Neuronal stem cell (in vitro differentiated cells): ENCODE data around the gene NPC1L1.

Experiments used
- DNase-seq: peaks from one replicate; pipeline ENCODE4 v3.0.0-alpha.2; 2013; ENCODE audit warnings: low spot score
- H2AFZ ChIP-seq: one replicate; pipeline ENCODE4 v1.6.1; 2013; ENCODE audit warnings: mild to moderate bottlenecking, low read length, inconsistent platforms
- H2AK5ac ChIP-seq: 2 replicates; pipeline ENCODE4 v1.6.1; 2013; ENCODE audit warnings: low read depth, mild to moderate bottlenecking, inconsistent platforms, low read length, moderate library complexity, mixed read lengths
- H2BK120ac ChIP-seq: 2 replicates; pipeline ENCODE4 v1.6.1; 2013; ENCODE audit warnings: low read depth, mild to moderate bottlenecking, inconsistent platforms, low read length, moderate library complexity, mixed read lengths
- H2BK12ac ChIP-seq: one replicate; pipeline ENCODE4 v1.6.1; 2013; ENCODE audit warnings: low read length, inconsistent platforms
- H2BK15ac ChIP-seq: 2 replicates; pipeline ENCODE4 v1.6.1; 2013; ENCODE audit warnings: mild to moderate bottlenecking, low read length, inconsistent platforms, mixed read lengths
- H2BK5ac ChIP-seq: one replicate; pipeline ENCODE4 v1.6.1; 2013; ENCODE audit warnings: inconsistent platforms, mild to moderate bottlenecking, low read length, moderate library complexity
- H3K14ac ChIP-seq: one replicate; pipeline ENCODE4 v1.6.1; 2013; ENCODE audit warnings: low read length, inconsistent platforms
- H3K18ac ChIP-seq: 2 replicates; pipeline ENCODE4 v1.6.1; 2013; ENCODE audit warnings: low read length, inconsistent platforms
- H3K23ac ChIP-seq: 2 replicates; pipeline ENCODE4 v1.6.1; 2013; ENCODE audit warnings: low read depth, mild to moderate bottlenecking, mixed read lengths, low read length, inconsistent platforms; ENCODE audit not compliant: poor library complexity
- H3K27ac ChIP-seq: replicated peaks from 3 replicates; pipeline ENCODE4 v1.5.1; 2013; ENCODE audit warnings: low read length, inconsistent platforms
- H3K27me3 ChIP-seq, 3 experiments: 2 replicates each; pipeline ENCODE4 v1.6.1; 2013; ENCODE audit warnings: low read length in 3 of 3, mild to moderate bottlenecking in 2 of 3, inconsistent platforms in 1 of 3, low read depth in 1 of 3, mixed read lengths in 1 of 3, moderate library complexity in 1 of 3; ENCODE audit not compliant: control insufficient read depth in 3 of 3, insufficient read depth in 3 of 3
- H3K36me3 ChIP-seq, 2 donors: replicated peaks in 1 of 2; 2 replicates each; pipeline ENCODE4 v1.6.1; 2013; ENCODE audit warnings: low read length in 2 of 2; ENCODE audit not compliant: control insufficient read depth in 2 of 2, insufficient read depth in 2 of 2
- H3K4ac ChIP-seq: 2 replicates; pipeline ENCODE4 v1.6.1; 2013; ENCODE audit warnings: inconsistent platforms, mild to moderate bottlenecking, low read length, moderate library complexity
- H3K4me1 ChIP-seq, 2 donors: 1 replicate in 1 of 2; 2 replicates in 1 of 2; pipeline ENCODE4 v1.6.1; 2013; ENCODE audit warnings: low read length in 2 of 2, low read depth in 1 of 2; ENCODE audit not compliant: control insufficient read depth in 2 of 2, insufficient read depth in 1 of 2
- H3K4me2 ChIP-seq: one replicate; pipeline ENCODE4 v1.6.1; 2013; ENCODE audit warnings: mild to moderate bottlenecking, low read length, inconsistent platforms; ENCODE audit not compliant: insufficient read depth, poor library complexity, severe bottlenecking
- H3K4me3 ChIP-seq, 2 donors: 2 replicates each; pipeline ENCODE4 v1.5.1; 2013; ENCODE audit warnings: low read length in 2 of 2, mild to moderate bottlenecking in 2 of 2, inconsistent platforms in 1 of 2, moderate library complexity in 1 of 2
- H3K79me1 ChIP-seq: one replicate; pipeline ENCODE4 v1.6.1; 2013; ENCODE audit warnings: low read depth, mild to moderate bottlenecking, inconsistent platforms, low read length, moderate library complexity
- H3K9ac ChIP-seq: one replicate; pipeline ENCODE4 v1.6.1; 2013; ENCODE audit warnings: mild to moderate bottlenecking, low read depth, low read length, inconsistent platforms; ENCODE audit not compliant: poor library complexity
- H3K9me3 ChIP-seq, 2 donors: replicated peaks in 1 of 2; 2 replicates each; pipeline versions ENCODE3 to v1.6.1; 2013; ENCODE audit warnings: low read length in 2 of 2, mild to moderate bottlenecking in 2 of 2, inconsistent platforms in 1 of 2, low read depth in 1 of 2, mixed read lengths in 1 of 2, moderate library complexity in 1 of 2; ENCODE audit not compliant: control insufficient read depth in 2 of 2, insufficient read depth in 1 of 2
- H4K8ac ChIP-seq: one replicate; pipeline ENCODE4 v1.6.1; 2013; ENCODE audit warnings: low read depth, mild to moderate bottlenecking, inconsistent platforms, low read length, moderate library complexity
- H4K91ac ChIP-seq: one replicate; pipeline ENCODE4 v1.6.1; 2013; ENCODE audit warnings: low read length, low read depth, mild to moderate bottlenecking, inconsistent platforms; ENCODE audit not compliant: poor library complexity
- WGBS, 2 donors: extraction: QIAGEN DNeasy Blood & Tissue Kit; methylation state at CpG; one replicate each; pipeline ENCODE4 v1.1.7; 2013; ENCODE audit warnings: missing lambda C conversion rate in 2 of 2, mixed read lengths in 1 of 2; ENCODE audit not compliant: insufficient read length in 2 of 2, insufficient replicate concordance in 1 of 2; ENCODE audit errors: extremely low coverage in 2 of 2; 5-methylcytosine and 5-hydroxymethylcytosine counted together

The NPC1L1 gene

GRCh38 chr7:44538093-44538797 lies 2.9 kb downstream of the NPC1L1 start:
- no peak for DNase-seq
- H3K79me1 ChIP-seq, result no peaks in the 10 kb centered on the region
- peaks cover 0 to 5% of the 10 kb centered on the region in 2 donors for H3K4me1 ChIP-seq
- no peaks in the 10 kb centered on the region for H3K9me3 ChIP-seq
- peak overlapping the region; percentile 39 for H2BK15ac ChIP-seq
- no peak overlapping the region for H3K14ac ChIP-seq
- no peak overlapping the region for H4K8ac ChIP-seq
- H3K27ac ChIP-seq, result no peak overlapping the region
- H3K18ac ChIP-seq, result peak overlapping the region; percentile 27
- H3K4ac ChIP-seq, result no peak overlapping the region
- WGBS, 2 donors, result no CpG with 5 or more reads among the region's 17 CpGs
- H2AFZ ChIP-seq, result no peak overlapping the region
- no peak overlapping the region for H3K4me3 ChIP-seq
- H2BK12ac ChIP-seq, result no peak overlapping the region
- no peak overlapping the region for H3K23ac ChIP-seq
- H2AK5ac ChIP-seq, result no peak overlapping the region
- no peak overlapping the region for H4K91ac ChIP-seq
- no peak overlapping the region for H2BK5ac ChIP-seq
- no peaks in the 10 kb centered on the region for H3K36me3 ChIP-seq
- H3K27me3 ChIP-seq, result peaks cover 0 to 12% (median 0%) of the 10 kb centered on the region in 3 experiments
- no peak overlapping the region for H2BK120ac ChIP-seq
- no peak overlapping the region for H3K9ac ChIP-seq
- no peak overlapping the region for H3K4me2 ChIP-seq

- Histone ChIP-seq H3K27me3 (peaks cover 0 to 12% (median 0%) of the 10 kb centered on the region in 3 experiments), H2BK120ac (no peak overlapping the region), H2BK15ac (no peak overlapping the region), H3K14ac (no peak overlapping the region), H3K4me1 (peaks cover 0 to 5% of the 10 kb centered on the region in 2 donors), H2BK12ac (no peak overlapping the region), H3K4ac (no peak overlapping the region), H4K91ac (no peak overlapping the region), H3K9ac (no peak overlapping the region), H2BK5ac (no peak overlapping the region), H3K4me2 (no peak overlapping the region), H3K4me3 (no peak overlapping the region), H2AK5ac (no peak overlapping the region), H3K79me1 (no peaks in the 10 kb centered on the region), H3K27ac (no peak overlapping the region), H4K8ac (no peak overlapping the region), H3K36me3 (no peaks in the 10 kb centered on the region), H2AFZ (no peak overlapping the region), H3K18ac (no peak overlapping the region), H3K9me3 (no peaks in the 10 kb centered on the region), H3K23ac (no peak overlapping the region)
- no peak for DNase-seq
- WGBS, 2 donors, result no CpG with 5 or more reads among the region's 6 CpGs
Measured at GRCh38 chr7:44537442-44537841, 3.7 kb downstream of the NPC1L1 start.

- Histone ChIP-seq H4K91ac (no peak overlapping the region), H3K4ac (no peak overlapping the region), H2BK12ac (no peak overlapping the region), H3K4me1 (peaks cover 0 to 2% of the 10 kb centered on the region in 2 donors), H3K27me3 (peaks cover 0 to 8% (median 0%) of the 10 kb centered on the region in 3 experiments), H3K79me1 (no peaks in the 10 kb centered on the region), H3K14ac (peak overlapping the region; percentile 31), H3K27ac (no peak overlapping the region), H2BK5ac (peak overlapping the region; percentile 49), H3K9ac (no peak overlapping the region), H3K9me3 (no peaks in the 10 kb centered on the region), H3K4me3 (no peak overlapping the region), H3K23ac (no peak overlapping the region), H3K4me2 (no peak overlapping the region), H3K36me3 (no peaks in the 10 kb centered on the region), H2AFZ (no peak overlapping the region), H2BK120ac (no peak overlapping the region), H2BK15ac (no peak overlapping the region), H4K8ac (peak overlapping the region; percentile 48), H3K18ac (peak overlapping the region; percentile 22), H2AK5ac (peak overlapping the region; percentile 26)
- DNase-seq, result no peak
- no CpG with 5 or more reads among the region's 10 CpGs for WGBS, 2 donors
Measured at GRCh38 chr7:44536090-44536489, 5.0 kb downstream of the NPC1L1 start.

GRCh38 chr7:44535348-44536064 lies 5.6 kb downstream of the NPC1L1 start:
- Histone ChIP-seq H3K27ac (no peak overlapping the region), H4K8ac (no peak overlapping the region), H3K4me3 (no peak overlapping the region), H2BK12ac (no peak overlapping the region), H4K91ac (no peak overlapping the region), H3K23ac (no peak overlapping the region), H3K4me2 (no peak overlapping the region), H2BK5ac (no peak overlapping the region), H3K9me3 (no peaks in the 10 kb centered on the region), H3K18ac (no peak overlapping the region), H2BK15ac (no peak overlapping the region), H3K4ac (no peak overlapping the region), H2AK5ac (no peak overlapping the region), H3K9ac (no peak overlapping the region), H2BK120ac (no peak overlapping the region), H3K36me3 (no peaks in the 10 kb centered on the region), H2AFZ (no peak overlapping the region), H3K79me1 (no peaks in the 10 kb centered on the region), H3K14ac (no peak overlapping the region), H3K4me1 (peaks cover 0 to 2% of the 10 kb centered on the region in 2 donors), H3K27me3 (peaks cover 0 to 8% (median 0%) of the 10 kb centered on the region in 3 experiments)
- DNase-seq, result no peak
- WGBS, 2 donors, result no CpG with 5 or more reads among the region's 8 CpGs
